Measurements from ENCODE around the gene HSFY2. TPM values are rescaled to one million over a fixed set of nuclear protein-coding genes. Genes with fewer than 3 reads are reported as not detected.
"Not testable (repeated sequence)": the region's sequence is repeated elsewhere in the genome, so short reads cannot be mapped to it uniquely, and the experiment has no call there.

The HSFY2 gene, protein sequence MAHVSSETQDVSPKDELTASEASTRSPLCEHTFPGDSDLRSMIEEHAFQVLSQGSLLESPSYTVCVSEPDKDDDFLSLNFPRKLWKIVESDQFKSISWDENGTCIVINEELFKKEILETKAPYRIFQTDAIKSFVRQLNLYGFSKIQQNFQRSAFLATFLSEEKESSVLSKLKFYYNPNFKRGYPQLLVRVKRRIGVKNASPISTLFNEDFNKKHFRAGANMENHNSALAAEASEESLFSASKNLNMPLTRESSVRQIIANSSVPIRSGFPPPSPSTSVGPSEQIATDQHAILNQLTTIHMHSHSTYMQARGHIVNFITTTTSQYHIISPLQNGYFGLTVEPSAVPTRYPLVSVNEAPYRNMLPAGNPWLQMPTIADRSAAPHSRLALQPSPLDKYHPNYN
- not detected in 2 replicates for total RNA-seq

DNA sequence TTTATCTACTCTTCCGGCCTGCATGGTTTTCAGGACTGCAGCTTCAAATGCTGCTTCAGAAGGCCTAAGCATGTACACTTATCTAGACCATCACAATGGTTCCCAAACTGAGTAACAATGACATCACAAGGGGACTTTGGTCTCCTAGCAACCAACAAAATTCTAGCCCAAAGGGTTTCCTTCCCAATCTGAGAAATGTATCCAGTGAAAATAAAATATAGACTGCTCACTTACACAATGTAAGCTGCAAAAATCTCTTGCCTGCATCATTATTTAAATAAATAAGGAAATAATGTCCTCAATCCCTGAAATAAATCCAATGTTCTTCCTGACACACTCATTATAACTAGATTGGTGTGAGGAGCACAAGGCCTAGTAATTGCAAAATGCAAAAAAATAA lies at the start of gene HSFY2:
TSS of gene HSFY2 (minus strand) at position 101 of the 400 bp plus-strand sequence. CDS start 117 bp downstream, outside the sequence.
- intact Hi-C loops (cut with micrococcal nuclease); H3K4me1 Mint-ChIP-seq (ENCODE audit: low read depth); H3K4me3 Mint-ChIP-seq; DNase-seq (ENCODE audit: low spot score); H3K36me3 Mint-ChIP-seq (ENCODE audit: low read depth); H3K27ac Mint-ChIP-seq; H3K27me3 Mint-ChIP-seq (ENCODE audit: insufficient read depth); H3K9me3 Mint-ChIP-seq: not testable (repeated sequence)

GRCh38 chrY:18815751-18816150 lies 42.2 kb upstream of the HSFY2 start:
- H3K27me3 Mint-ChIP-seq (ENCODE audit: insufficient read depth); H3K36me3 Mint-ChIP-seq (ENCODE audit: low read depth); H3K4me1 Mint-ChIP-seq (ENCODE audit: low read depth); H3K9me3 Mint-ChIP-seq; H3K4me3 Mint-ChIP-seq; DNase-seq (ENCODE audit: low spot score); H3K27ac Mint-ChIP-seq; intact Hi-C loops (cut with micrococcal nuclease): not testable (repeated sequence)

DNA sequence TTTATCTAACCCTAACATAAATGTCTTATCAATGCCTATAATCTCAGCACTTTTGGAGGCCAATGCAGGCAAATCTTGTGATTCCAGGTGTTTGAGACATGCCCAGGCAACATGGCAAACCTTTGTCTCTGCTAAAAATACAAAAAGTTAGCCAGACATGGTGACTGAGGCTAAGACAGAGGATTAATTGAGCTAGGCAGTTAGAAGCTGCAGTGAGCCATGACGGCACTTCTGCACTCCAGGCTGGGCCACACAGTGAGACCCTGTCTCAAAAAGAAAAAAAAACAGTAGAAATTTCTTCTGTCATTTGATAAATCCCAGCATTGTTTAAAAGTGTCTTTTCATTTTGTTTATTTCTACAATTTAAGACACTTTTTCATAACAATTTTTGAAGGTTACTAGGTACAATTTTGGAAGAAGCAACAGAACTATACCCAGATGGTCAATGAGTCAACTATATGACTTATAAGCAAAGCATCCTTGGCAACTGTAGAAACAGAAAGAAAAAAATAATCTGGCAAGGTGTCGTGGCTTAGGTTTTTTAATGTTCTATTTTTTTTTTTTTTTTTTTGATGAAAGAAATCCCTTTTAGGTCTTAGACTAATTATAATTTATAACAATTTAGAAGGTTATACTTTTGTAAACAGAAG lies 15.3 kb upstream of the HSFY2 start:
- DNase-seq (ENCODE audit: low spot score); H3K27ac Mint-ChIP-seq; H3K9me3 Mint-ChIP-seq; H3K4me3 Mint-ChIP-seq; H3K4me1 Mint-ChIP-seq (ENCODE audit: low read depth); H3K36me3 Mint-ChIP-seq (ENCODE audit: low read depth); H3K27me3 Mint-ChIP-seq (ENCODE audit: insufficient read depth); intact Hi-C loops (cut with micrococcal nuclease): not testable (repeated sequence)

DNA sequence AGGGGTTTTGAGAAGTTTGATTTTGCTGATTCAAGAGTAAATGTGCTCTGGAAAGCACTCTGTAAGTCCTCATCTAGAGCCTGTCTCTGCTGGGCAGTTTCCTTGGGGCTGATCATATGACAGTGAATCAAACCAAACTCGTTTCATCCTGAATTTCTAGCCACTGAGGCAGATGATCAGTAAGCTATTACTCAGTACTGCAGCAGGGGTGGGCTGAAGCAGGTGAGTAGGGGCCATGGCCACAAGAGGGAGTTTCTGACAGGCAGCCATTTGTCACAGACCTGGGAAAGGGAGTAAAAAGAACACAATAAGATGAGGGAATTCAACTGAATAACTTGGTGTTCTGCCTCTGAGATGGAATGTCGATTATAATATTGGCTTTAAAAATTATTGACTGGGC lies 19.5 kb downstream of the HSFY2 start:
- H3K9me3 Mint-ChIP-seq; intact Hi-C loops (cut with micrococcal nuclease); DNase-seq (ENCODE audit: low spot score); H3K36me3 Mint-ChIP-seq (ENCODE audit: low read depth); H3K4me3 Mint-ChIP-seq; H3K27ac Mint-ChIP-seq; H3K4me1 Mint-ChIP-seq (ENCODE audit: low read depth); H3K27me3 Mint-ChIP-seq (ENCODE audit: insufficient read depth): not testable (repeated sequence)

DNA sequence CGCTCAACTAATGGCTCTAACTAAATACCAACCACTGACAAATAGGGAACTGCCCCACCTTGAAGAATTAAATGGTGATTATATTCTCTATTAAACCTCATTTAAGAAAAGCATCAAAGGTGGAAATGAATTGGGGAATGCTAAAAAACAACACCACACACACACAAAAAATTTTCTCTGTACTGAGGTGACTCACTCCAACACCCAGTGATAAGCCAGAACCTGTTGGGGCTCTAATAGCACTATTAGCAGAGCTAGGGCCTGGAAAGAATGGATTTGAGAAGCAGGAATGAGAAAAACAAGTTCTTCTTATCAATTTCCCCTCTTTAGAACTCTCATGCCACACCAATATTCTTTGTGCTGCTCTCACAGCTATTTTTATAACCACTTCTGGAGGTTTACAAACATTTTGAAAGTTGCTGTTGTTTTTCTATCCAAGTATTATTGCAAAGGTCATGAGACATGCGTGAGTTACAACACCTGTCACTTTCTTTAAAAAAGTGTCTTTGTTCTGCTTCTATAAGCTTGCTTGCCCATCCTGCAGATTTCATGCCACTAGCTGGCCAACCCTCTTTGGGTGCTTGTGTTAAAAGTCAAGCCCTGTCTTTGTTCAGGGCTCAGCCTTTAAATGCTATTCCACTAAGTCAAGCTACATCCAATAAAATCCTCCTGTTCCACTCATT lies 20.3 kb downstream of the HSFY2 start:
- H3K27me3 Mint-ChIP-seq (ENCODE audit: insufficient read depth); H3K9me3 Mint-ChIP-seq; H3K27ac Mint-ChIP-seq; DNase-seq (ENCODE audit: low spot score); H3K4me1 Mint-ChIP-seq (ENCODE audit: low read depth); H3K36me3 Mint-ChIP-seq (ENCODE audit: low read depth); intact Hi-C loops (cut with micrococcal nuclease); H3K4me3 Mint-ChIP-seq: not testable (repeated sequence)

DNA sequence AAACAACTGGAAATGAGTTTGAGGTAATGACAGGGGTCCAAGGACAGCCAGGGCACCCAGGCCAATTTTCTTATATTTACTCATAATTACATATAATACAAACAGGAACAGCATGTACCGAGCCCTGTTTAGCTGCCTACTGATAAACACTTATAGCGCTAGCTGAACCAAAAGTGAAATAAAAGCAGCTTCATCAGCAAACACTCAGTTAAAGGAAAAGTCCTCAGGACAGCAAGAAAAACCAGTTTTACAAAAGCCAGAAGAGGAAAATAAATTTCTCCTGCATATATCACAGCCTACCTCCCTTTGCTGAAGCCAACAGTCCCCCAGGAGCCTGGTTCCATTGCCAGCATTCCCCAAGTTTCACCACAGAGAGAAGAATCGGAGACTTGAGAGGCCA lies 49.8 kb downstream of the HSFY2 start:
- H3K9me3 Mint-ChIP-seq; intact Hi-C loops (cut with micrococcal nuclease); DNase-seq (ENCODE audit: low spot score); H3K4me3 Mint-ChIP-seq; H3K36me3 Mint-ChIP-seq (ENCODE audit: low read depth); H3K27me3 Mint-ChIP-seq (ENCODE audit: insufficient read depth); H3K27ac Mint-ChIP-seq; H3K4me1 Mint-ChIP-seq (ENCODE audit: low read depth): not testable (repeated sequence)

Other genes starting within 250 kb of the HSFY2 start
- not detected in 2 replicates for gene HSFY1, start 227.0 kb downstream of the HSFY2 start, total RNA-seq